GM12878 (cell line): ENCODE measurements around the gene GCK. TPM values are rescaled to one million over a fixed set of nuclear protein-coding genes. Genes with fewer than 3 reads are reported as not detected.

Source experiments
- ATAC-seq: fragments of 200-7000 bp; cut with Tn5 transposase; 3 replicates; pipeline ENCODE4 v1.9.1; 2020; ENCODE audit warnings: mild to moderate bottlenecking, moderate library complexity
- BruUV-seq: library from RNA; stranded (reverse); fragments of 400-500 nt; replicated peaks from 2 replicates; lab custom pipeline; 2021; lab: Mats Ljungman, UMichigan
- CTCF ChIA-PET: fragments of 300-600 bp; sonication (Branson Sonifier 250); formaldehyde crosslinking; extraction: SDS; loops from one replicate; lab custom pipeline; 2021; ENCODE audit warnings: inconsistent platforms; lab: Yijun Ruan, JAX
- POLR2A ChIA-PET: fragments of 350-600 bp; formaldehyde crosslinking; extraction: SDS; loops from one replicate; lab custom pipeline; 2021; ENCODE audit warnings: inconsistent platforms; lab: Charles Lee
- RAD21 ChIA-PET: fragments of 300-600 bp; sonication (Branson Sonifier 250); formaldehyde crosslinking; loops from one replicate; lab custom pipeline; 2023; ENCODE audit warnings: antibody characterized with exemption; ENCODE audit not compliant: unreplicated experiment; lab: Charles Lee
- SMC1A ChIA-PET: fragments of 300-600 bp; sonication (Branson Sonifier 250); formaldehyde crosslinking; loops from one replicate; lab custom pipeline; 2023; ENCODE audit not compliant: unreplicated experiment, uncharacterized antibody; lab: Charles Lee
- DNase-seq: peaks from one replicate; pipeline ENCODE4 v3.0.0-alpha.2; 2011; ENCODE audit warnings: low read depth, low spot score
- FAIRE-seq: peaks from 3 replicates; lab custom pipeline; 2011; peaks lifted over from hg19 to GRCh38; lab: Jason Lieb, UNC
- H2AFZ ChIP-seq: 2 replicates; pipeline ENCODE4 v1.6.0; 2011; ENCODE audit warnings: low read depth, low read length, control low read depth; ENCODE audit not compliant: control insufficient read depth
- H3K27ac ChIP-seq: 2 replicates; pipeline ENCODE4 v1.5.1; 2011; ENCODE audit warnings: control low read depth; ENCODE audit not compliant: control insufficient read depth, insufficient read depth
- H3K27me3 ChIP-seq, 2 experiments: replicated peaks in 1 of 2; 2 replicates each; pipeline versions ENCODE4 v1.6.0 to v1.6.1; 2011; ENCODE audit warnings: low read length in 1 of 2; ENCODE audit not compliant: control insufficient read depth in 2 of 2, insufficient read depth in 2 of 2
- H3K36me3 ChIP-seq, 2 experiments: 2 replicates each; pipeline ENCODE4 v1.5.1; 2011; ENCODE audit warnings: low read length in 1 of 2; ENCODE audit not compliant: control insufficient read depth in 2 of 2, insufficient read depth in 2 of 2
- H3K4me1 ChIP-seq: 2 replicates; pipeline ENCODE4 v1.6.1; 2011; ENCODE audit warnings: mild to moderate bottlenecking, low read length, moderate library complexity, mixed read lengths; ENCODE audit not compliant: control insufficient read depth, insufficient read depth
- H3K4me2 ChIP-seq: 2 replicates; pipeline ENCODE4 v1.6.0; 2011; ENCODE audit warnings: control low read depth; ENCODE audit not compliant: control insufficient read depth, insufficient read depth
- H3K4me3 ChIP-seq: fragments of 200-600 bp; sonication (generic); 2 replicates; pipeline ENCODE4 v1.5.1; 2016
- H3K79me2 ChIP-seq: 2 replicates; pipeline ENCODE4 v1.6.0; 2011; ENCODE audit warnings: low read length; ENCODE audit not compliant: control insufficient read depth, insufficient read depth
- H3K9ac ChIP-seq: 2 replicates; pipeline ENCODE4 v1.8.0; 2011; ENCODE audit warnings: low read length, control low read depth, mixed read lengths; ENCODE audit not compliant: control insufficient read depth, insufficient read depth
- H3K9me3 ChIP-seq: replicated peaks from 3 replicates; pipeline ENCODE4 v1.5.1; 2011; ENCODE audit warnings: mild to moderate bottlenecking, low read length; ENCODE audit not compliant: control insufficient read depth, insufficient read depth
- H4K20me1 ChIP-seq: 2 replicates; pipeline ENCODE4 v1.6.0; 2011; ENCODE audit not compliant: control insufficient read depth, insufficient read depth
- CHD2 ChIP-seq: IDR thresholded peaks from 2 replicates; pipeline ENCODE4 v1.6.1; 2011; ENCODE audit warnings: low read depth, low read length, improper control_type of control experiment, borderline replicate concordance
- KAT2A ChIP-seq: conservative IDR thresholded peaks from 2 replicates; pipeline ENCODE4 v1.6.1; 2011; ENCODE audit warnings: low read depth, low read length; ENCODE audit not compliant: control insufficient read depth
- KLF5 ChIP-seq: fragments of 450-650 bp; IDR thresholded peaks from 2 replicates; pipeline ENCODE4 v1.6.1; 2014; ENCODE audit warnings: mild to moderate bottlenecking; ENCODE audit not compliant: partially characterized antibody
- MEF2B ChIP-seq: fragments of 450-650 bp; IDR thresholded peaks from 2 replicates; pipeline ENCODE4 v1.6.1; 2018; ENCODE audit warnings: mild to moderate bottlenecking, moderate library complexity; ENCODE audit not compliant: partially characterized antibody, poor library complexity, severe bottlenecking
- POLR2A ChIP-seq: IDR thresholded peaks from 2 replicates; pipeline ENCODE4 v1.6.1; 2011; ENCODE audit warnings: low read depth, mild to moderate bottlenecking, low read length
- PRDM15 ChIP-seq: fragments of 450-650 bp; formaldehyde crosslinking; IDR thresholded peaks from 2 replicates; pipeline ENCODE4 v1.4.0; 2020; ENCODE audit warnings: mild to moderate bottlenecking, moderate library complexity
- ZNF207 ChIP-seq: fragments of 450-650 bp; IDR thresholded peaks from 2 replicates; pipeline ENCODE4 v1.6.1; 2014; ENCODE audit warnings: antibody characterized with exemption, mild to moderate bottlenecking, borderline replicate concordance
- ZNF592 ChIP-seq: fragments of 450-650 bp; IDR thresholded peaks from 2 replicates; pipeline ENCODE4 v1.6.1; 2017; ENCODE audit warnings: mild to moderate bottlenecking, moderate library complexity
- WGBS: methylation state at CpG from one replicate; pipeline ENCODE4 v1.1.6; 2016; ENCODE audit warnings: low lambda C conversion rate; ENCODE audit not compliant: insufficient replicate concordance, insufficient coverage; ENCODE audit errors: missing lambda C conversion rate; 5-methylcytosine and 5-hydroxymethylcytosine counted together
- in situ Hi-C: fragments of 300-500 bp; cut with MboI; formaldehyde crosslinking; loops from 9 replicates; pipeline ENCODE4 v1.14.3; 2018; ENCODE audit warnings: mixed read lengths
- intact Hi-C: fragments of 100-400 bp; cut with micrococcal nuclease; formaldehyde crosslinking; loops from one replicate; pipeline ENCODE4 v1.14.2; 2022; ENCODE audit not compliant: unreplicated experiment
- polyA plus RNA-seq, 11 experiments: library from polyadenylated mRNA; depleted of rRNA in 4 of 11; unstranded in 6 of 11; stranded (reverse) in 5 of 11; fragments of >200 nt; fragmentation: Nextera tagmentation in 4 of 11; fragmentation: Illumina TruSeq in 1 of 11; extraction: Ambion mirVana in 4 of 11; extraction: Trizol in 1 of 11; gene quantifications; 1 replicate in 1 of 11; 2 replicates in 10 of 11; pipeline versions ENCODE4 v1.2.1 to v1.2.3, GENCODE V29; 2011 to 2016; ENCODE audit warnings: inconsistent platforms in 2 of 11, missing spikeins in 2 of 11, low read depth in 1 of 11
- total RNA-seq, 4 experiments: library from RNA; depleted of rRNA in 3 of 4; stranded (reverse); fragments of >200 nt in 3 of 4; fragmentation: Illumina TruSeq in 1 of 4; extraction: Trizol in 1 of 4; gene quantifications; 2 replicates each; pipeline versions ENCODE4 v1.2.1 to v1.2.3, GENCODE V29; 2013 to 2021

Gene GCK
- total and polyA plus RNA-seq, 10 of the 15 experiments (the other 5 are each of a cell fraction or from before 2014, with no cell fraction given): 0.06 to 0.16 TPM; not detected in 8

DNA sequence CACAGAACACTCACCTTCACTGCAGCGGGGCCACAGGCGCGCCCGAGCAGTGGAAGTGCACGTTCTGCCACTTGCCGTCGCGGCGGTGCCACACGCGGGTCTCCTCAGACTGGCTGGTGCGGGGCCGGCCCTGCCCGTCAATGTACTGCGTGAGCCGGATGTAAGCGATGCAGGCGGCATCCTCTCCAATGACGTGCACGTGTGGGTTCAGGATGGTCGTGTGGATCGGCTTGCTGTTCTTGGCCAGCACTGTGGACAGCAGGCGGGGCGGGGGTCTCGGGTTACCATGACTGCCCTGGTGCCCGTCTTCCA is 30.8 kb upstream of the GCK start:
- 77% methylated on average over 26 of the region's 26 CpGs for WGBS
- no TSS peak for BruUV-seq

DNA sequence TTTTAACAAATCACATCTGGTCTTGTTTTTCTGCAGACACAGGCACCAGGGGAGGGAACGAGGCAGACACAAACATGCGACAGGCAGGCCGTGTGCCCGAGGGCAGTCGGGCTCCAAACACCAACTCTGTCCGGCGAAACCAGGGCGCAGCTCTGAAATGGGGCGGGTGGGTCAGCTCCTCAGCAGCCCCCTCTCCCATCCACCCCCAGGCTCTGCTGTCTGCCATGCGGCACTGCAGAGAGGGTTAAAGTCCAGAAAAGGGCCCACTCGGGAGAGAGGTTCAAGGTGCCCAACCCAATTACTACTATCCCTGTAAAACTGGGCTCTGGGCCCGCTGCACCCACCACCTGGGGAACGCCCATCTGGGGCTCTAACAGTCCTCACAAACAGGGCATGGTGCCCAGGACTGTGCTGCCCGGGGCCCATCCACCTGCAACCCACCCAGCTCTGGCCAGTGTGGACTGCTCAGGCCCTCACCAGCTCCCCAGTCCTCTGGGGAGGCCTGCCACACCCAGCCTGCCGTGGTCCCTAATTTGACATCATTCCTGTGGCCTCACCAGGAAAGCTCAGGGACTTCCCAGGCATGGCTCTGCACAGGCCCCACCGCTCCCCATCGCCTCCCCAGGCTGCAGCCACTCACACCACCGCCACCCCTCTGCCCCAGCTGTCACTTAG is 30.3 kb upstream of the GCK start:
- FAIRE-seq (no peak), DNase-seq (no peak), ATAC-seq (no peak)
- CTCF ChIA-PET: interaction anchor here (1.3 kb wide), 1 partner anchor 21 kb away, joined by 3 read pairs; no protein-coding TSS in a partner anchor
- Histone ChIP-seq H3K27me3 (no peaks in the 10 kb centered on the region), H3K4me2 (no peak overlapping the region), H2AFZ (no peak overlapping the region), H3K36me3 (peaks cover 0 to 2% of the 10 kb centered on the region in 2 experiments; a peak in 1 of 4 replicates), H3K4me3 (no peak overlapping the region), H3K4me1 (no peaks in the 10 kb centered on the region), H3K9ac (no peak overlapping the region), H4K20me1 (no peaks in the 10 kb centered on the region; the same call in 1 of the 2 replicates), H3K9me3 (no peaks in the 10 kb centered on the region), H3K79me2 (no peaks in the 10 kb centered on the region), H3K27ac (no peak overlapping the region)
- in situ Hi-C loops: no loop called here
- SMC1A ChIA-PET: no interaction called here
- intact Hi-C loops: no loop called here
- RAD21 ChIA-PET: interaction anchor here (0.9 kb wide), 1 partner anchor 38 kb away, joined by 3 read pairs; no protein-coding TSS in a partner anchor
- no TSS peak for BruUV-seq
- 71% methylated on average over 15 of the region's 18 CpGs for WGBS
- POLR2A ChIA-PET: no interaction called here
- TF ChIP-seq MEF2B: no peak
- no peak for TF ChIP-seq KAT2A
- no peak for TF ChIP-seq PRDM15 (CRISPR knock-in tag)
- TF ChIP-seq KLF5: no peak
- no peak for TF ChIP-seq ZNF592
- TF ChIP-seq ZNF207: no peak

More for the DNA sequence above, 30.8 kb upstream of the GCK start:
- Histone ChIP-seq H3K4me3 (no peak overlapping the region), H3K9me3 (no peaks in the 10 kb centered on the region), H3K4me2 (no peak overlapping the region), H2AFZ (no peak overlapping the region), H3K27ac (no peak overlapping the region), H3K27me3 (no peaks in the 10 kb centered on the region), H3K79me2 (no peaks in the 10 kb centered on the region), H3K4me1 (no peaks in the 10 kb centered on the region), H3K9ac (no peak overlapping the region), H4K20me1 (no peaks in the 10 kb centered on the region), H3K36me3 (no peaks in the 10 kb centered on the region)
- CTCF ChIA-PET: no interaction called here
- RAD21 ChIA-PET: interaction anchor here (0.9 kb wide), 1 partner anchor 38 kb away, joined by 3 read pairs; no protein-coding TSS in a partner anchor
- intact Hi-C loops: no loop called here
- DNase-seq (no peak), FAIRE-seq (no peak), ATAC-seq (no peak)
- POLR2A ChIA-PET: no interaction called here
- TF ChIP-seq CHD2 (no peak), POLR2A (no peak)
- in situ Hi-C loops: no loop called here
- SMC1A ChIA-PET: no interaction called here
